ENCODE data around the gene CCDC121. TPM values are rescaled to one million over a fixed set of nuclear protein-coding genes. Genes with fewer than 3 reads are reported as not detected.
"Not testable (repeated sequence)": the region's sequence is repeated elsewhere in the genome, so short reads cannot be mapped to it uniquely, and the experiment has no call there.

The CCDC121 gene
- total RNA-seq, 1 donor from 2014 or later = 0.71 TPM

DNA sequence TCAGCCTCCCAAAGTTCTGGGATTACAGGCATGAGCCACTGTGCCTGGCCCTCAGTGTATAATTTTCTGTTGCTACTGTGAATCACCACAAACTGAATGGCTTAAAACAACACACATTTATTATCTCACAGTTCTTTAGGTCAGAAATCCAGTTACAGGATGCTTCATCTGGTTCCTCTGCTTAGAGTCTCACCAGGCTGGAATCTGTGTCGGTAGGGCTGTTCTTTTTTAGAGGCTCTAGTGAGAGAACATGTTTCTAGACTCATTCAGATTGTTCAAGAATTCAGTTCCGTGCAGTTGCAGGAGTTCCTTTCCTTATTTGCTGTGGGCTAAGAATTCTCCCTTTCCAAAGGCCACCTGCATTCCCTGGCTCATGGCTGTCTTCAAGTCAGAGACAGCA, 22.2 kb downstream of the CCDC121 start:
- ATAC-seq (ENCODE audit: low read depth) (no peak), DNase-seq (no peak)
- Mint-ChIP-seq H3K27ac (no peak overlapping the region), H3K27me3 (no peaks in the 10 kb centered on the region), H3K4me1 (no peaks in the 10 kb centered on the region), H3K36me3 (ENCODE audit: low read depth) (peaks cover 77% of the 10 kb centered on the region), H3K4me3 (no peak overlapping the region), H3K9me3 (no peaks in the 10 kb centered on the region)
- TF ChIP-seq, protein P1, sequence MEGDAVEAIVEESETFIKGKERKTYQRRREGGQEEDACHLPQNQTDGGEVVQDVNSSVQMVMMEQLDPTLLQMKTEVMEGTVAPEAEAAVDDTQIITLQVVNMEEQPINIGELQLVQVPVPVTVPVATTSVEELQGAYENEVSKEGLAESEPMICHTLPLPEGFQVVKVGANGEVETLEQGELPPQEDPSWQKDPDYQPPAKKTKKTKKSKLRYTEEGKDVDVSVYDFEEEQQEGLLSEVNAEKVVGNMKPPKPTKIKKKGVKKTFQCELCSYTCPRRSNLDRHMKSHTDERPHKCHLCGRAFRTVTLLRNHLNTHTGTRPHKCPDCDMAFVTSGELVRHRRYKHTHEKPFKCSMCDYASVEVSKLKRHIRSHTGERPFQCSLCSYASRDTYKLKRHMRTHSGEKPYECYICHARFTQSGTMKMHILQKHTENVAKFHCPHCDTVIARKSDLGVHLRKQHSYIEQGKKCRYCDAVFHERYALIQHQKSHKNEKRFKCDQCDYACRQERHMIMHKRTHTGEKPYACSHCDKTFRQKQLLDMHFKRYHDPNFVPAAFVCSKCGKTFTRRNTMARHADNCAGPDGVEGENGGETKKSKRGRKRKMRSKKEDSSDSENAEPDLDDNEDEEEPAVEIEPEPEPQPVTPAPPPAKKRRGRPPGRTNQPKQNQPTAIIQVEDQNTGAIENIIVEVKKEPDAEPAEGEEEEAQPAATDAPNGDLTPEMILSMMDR (IDR thresholded peaks at IDR 0.05) = no peak
- POLR2A ChIA-PET = no interaction called here
- intact Hi-C loops (cut with micrococcal nuclease) = no loop called here
- CTCF ChIA-PET = no interaction called here

DNA sequence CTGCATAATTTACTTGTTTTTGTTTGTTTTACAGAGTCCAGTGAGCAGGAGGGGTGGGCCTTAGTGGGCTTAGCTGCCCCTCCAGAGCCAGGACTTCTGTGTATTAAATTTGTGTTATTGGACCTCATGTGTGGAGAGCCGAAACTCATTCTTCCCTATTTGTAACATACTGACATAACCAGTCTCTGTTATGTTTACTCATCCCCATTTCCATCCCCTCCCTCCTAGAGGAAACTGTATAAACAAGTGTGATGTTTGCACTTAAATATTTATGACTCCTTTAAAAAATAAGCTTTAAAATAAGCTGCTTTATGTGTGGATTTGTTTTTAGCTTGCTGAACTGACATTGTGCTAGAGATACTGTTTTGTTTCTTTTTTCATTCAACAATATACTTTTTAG, 32.2 kb downstream of the CCDC121 start:
- H3K27me3 Mint-ChIP-seq = no peaks in the 10 kb centered on the region
- ATAC-seq (ENCODE audit: low read depth) (no peak), DNase-seq (no peak)
- peaks cover 19% of the 10 kb centered on the region for H3K4me1 Mint-ChIP-seq
- ChIA-PET POLR2A (no interaction called here), CTCF (no interaction called here)
- H3K9me3 Mint-ChIP-seq = peaks cover 10% of the 10 kb centered on the region
- H3K4me3 Mint-ChIP-seq = no peak overlapping the region
- TF ChIP-seq, protein P1 (IDR thresholded peaks at IDR 0.05) = no peak
- intact Hi-C loops (cut with micrococcal nuclease) = no loop called here
- peaks cover 68% of the 10 kb centered on the region for H3K36me3 Mint-ChIP-seq (ENCODE audit: low read depth)
- no peak overlapping the region for H3K27ac Mint-ChIP-seq

DNA sequence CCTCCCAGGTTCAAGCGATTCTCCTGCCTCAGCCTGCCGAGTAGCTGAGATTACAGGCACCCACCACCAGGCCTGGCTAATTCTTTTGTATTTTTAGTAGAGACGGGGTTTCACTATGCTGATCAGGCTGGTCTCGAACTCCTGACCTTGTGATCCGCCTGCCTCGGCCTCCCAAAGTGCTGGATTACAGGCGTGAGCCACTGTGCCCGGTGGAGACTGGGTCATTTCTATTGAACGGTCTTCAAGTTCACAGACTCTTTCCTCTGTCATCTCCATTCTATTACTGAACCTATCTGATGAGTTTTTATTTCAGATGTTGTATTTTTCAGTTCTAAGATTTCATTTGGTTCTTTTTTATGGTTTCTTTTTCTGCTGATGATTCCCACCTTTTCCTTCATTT, 33.4 kb downstream of the CCDC121 start:
- POLR2A ChIA-PET; intact Hi-C loops (cut with micrococcal nuclease); H3K27ac Mint-ChIP-seq; H3K27me3 Mint-ChIP-seq; ATAC-seq (ENCODE audit: low read depth); DNase-seq; CTCF ChIA-PET; H3K4me3 Mint-ChIP-seq: not testable (repeated sequence)
- H3K4me1 Mint-ChIP-seq = peaks cover 22% of the 10 kb centered on the region
- H3K9me3 Mint-ChIP-seq = peaks cover 15% of the 10 kb centered on the region
- H3K36me3 Mint-ChIP-seq (ENCODE audit: low read depth) = peaks cover 65% of the 10 kb centered on the region

DNA sequence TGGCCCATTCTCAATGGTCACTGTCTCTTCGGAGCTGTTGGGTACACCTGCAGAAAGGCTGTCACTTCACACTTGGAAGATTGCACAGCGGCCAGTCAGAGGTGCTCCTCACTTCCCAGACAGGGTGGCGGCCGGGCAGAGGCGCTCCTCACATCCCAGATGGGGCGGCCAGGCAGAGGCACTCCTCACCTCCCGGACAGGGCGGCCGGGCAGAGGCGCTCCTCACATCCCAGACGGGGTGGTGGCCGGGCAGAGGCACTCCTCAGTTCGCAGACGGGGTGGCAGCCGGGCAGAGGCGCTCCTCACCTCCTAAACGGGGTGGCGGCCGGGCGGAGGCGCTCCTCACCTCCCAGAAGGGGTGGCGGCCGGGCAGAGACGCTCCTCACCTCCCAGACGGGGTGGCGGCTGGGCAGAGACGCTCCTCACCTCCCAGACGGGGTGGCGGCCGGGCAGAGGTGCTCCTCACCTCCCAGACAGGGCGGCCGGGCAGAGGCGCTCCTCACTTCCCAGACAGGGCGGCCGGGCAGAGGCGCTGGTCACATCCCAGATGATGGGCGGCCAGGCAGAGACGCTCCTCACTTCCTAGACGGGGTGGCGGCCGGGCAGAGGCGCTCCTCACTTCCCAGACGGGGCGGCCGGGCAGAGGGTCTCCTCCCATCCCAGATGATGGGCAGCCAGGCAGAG, 34.6 kb downstream of the CCDC121 start:
- DNase-seq; CTCF ChIA-PET; H3K4me3 Mint-ChIP-seq; H3K27me3 Mint-ChIP-seq; POLR2A ChIA-PET; ATAC-seq (ENCODE audit: low read depth); intact Hi-C loops (cut with micrococcal nuclease); H3K27ac Mint-ChIP-seq: not testable (repeated sequence)
- Mint-ChIP-seq H3K4me1 (peaks cover 24% of the 10 kb centered on the region), H3K9me3 (peaks cover 25% of the 10 kb centered on the region), H3K36me3 (ENCODE audit: low read depth) (peaks cover 63% of the 10 kb centered on the region)

DNA sequence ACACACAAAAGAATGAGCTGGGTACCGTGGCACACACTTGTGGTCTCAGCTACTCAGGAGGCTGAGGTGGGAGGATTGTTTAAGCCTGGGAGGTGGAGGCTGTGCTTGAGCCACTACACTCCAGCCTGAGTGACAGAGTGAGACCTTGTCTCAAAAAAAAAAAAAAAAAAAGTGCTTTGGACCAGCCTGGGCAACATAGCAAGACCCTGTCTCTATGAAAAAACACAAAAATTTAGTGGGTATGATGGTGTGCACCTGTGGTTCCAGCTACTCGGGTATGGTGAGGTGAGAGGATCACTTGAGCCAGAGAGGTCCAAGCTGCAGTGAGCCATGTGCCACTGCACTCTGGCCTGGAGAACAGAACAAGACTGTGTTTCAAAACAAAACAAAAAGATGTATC, 35.6 kb downstream of the CCDC121 start:
- Mint-ChIP-seq H3K36me3 (ENCODE audit: low read depth) (peaks cover 56% of the 10 kb centered on the region), H3K9me3 (peaks cover 25% of the 10 kb centered on the region), H3K27ac (no peak overlapping the region), H3K4me3 (no peak overlapping the region), H3K27me3 (no peaks in the 10 kb centered on the region), H3K4me1 (peaks cover 24% of the 10 kb centered on the region)
- POLR2A ChIA-PET = no interaction called here
- TF ChIP-seq, protein P1 (IDR thresholded peaks at IDR 0.05) = no peak
- DNase-seq (no peak), ATAC-seq (ENCODE audit: low read depth) (no peak)
- CTCF ChIA-PET = no interaction called here
- intact Hi-C loops (cut with micrococcal nuclease) = no loop called here

DNA sequence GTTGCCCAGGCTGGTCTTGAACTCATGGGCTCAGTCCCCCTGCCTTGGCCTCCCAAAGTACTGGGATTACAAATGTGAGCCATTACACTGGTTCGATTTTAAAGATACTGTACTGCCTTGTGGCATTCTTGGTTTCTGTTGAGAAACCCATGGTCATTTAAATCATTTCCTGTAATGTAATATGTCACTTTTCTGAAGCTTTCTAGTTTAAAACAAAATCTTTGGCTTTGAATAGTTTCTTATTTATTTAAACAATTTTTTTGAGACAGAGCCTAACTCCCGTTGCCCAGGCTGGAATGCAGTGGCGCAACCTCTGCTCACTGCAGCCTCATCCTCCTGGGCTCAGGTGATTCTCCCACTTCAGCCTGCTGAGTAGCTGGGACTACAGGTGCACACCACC, 37.1 kb downstream of the CCDC121 start:
- TF ChIP-seq, protein P1 (IDR thresholded peaks at IDR 0.05) = no peak
- intact Hi-C loops (cut with micrococcal nuclease) = no loop called here
- H3K4me1 Mint-ChIP-seq = peaks cover 23% of the 10 kb centered on the region
- H3K27ac Mint-ChIP-seq = no peak overlapping the region
- no peak overlapping the region for H3K4me3 Mint-ChIP-seq
- peaks cover 54% of the 10 kb centered on the region for H3K36me3 Mint-ChIP-seq (ENCODE audit: low read depth)
- peaks cover 28% of the 10 kb centered on the region for H3K9me3 Mint-ChIP-seq
- ChIA-PET POLR2A (interaction anchor here (0.7 kb wide), 1 partner anchor 9 kb away, joined by 13 read pairs; no protein-coding TSS in a partner anchor), CTCF (no interaction called here)
- DNase-seq (no peak), ATAC-seq (ENCODE audit: low read depth) (no peak)
- no peaks in the 10 kb centered on the region for H3K27me3 Mint-ChIP-seq
